HepG2 (cell line): ENCODE measurements around the gene CD300LB. TPM values are rescaled to one million over a fixed set of nuclear protein-coding genes. Genes with fewer than 3 reads are reported as not detected.

Source experiments
- ATAC-seq: fragments of 200-7000 bp; cut with Tn5 transposase; 3 replicates; pipeline ENCODE4 v1.9.1; 2020; ENCODE audit warnings: mild to moderate bottlenecking, moderate library complexity
- BruUV-seq: library from RNA; stranded (reverse); fragments of 400-500 nt; replicated peaks from 2 replicates; lab custom pipeline; 2021; lab: Mats Ljungman, UMichigan
- CTCF ChIA-PET: fragments of 300-600 bp; formaldehyde crosslinking; extraction: SDS; loops from one replicate; lab custom pipeline; 2021; ENCODE audit warnings: low total read pairs, inconsistent platforms, low intra/inter-chr PET ratio; lab: Yijun Ruan, JAX
- POLR2A ChIA-PET: fragments of 350-600 bp; sonication (Branson Sonifier 250); formaldehyde crosslinking; loops from one replicate; lab custom pipeline; 2020; ENCODE audit warnings: antibody characterized with exemption, inconsistent platforms; lab: Yijun Ruan, JAX
- DNase-seq: peaks from one replicate; pipeline ENCODE4 v3.0.0-alpha.2; 2015; ENCODE audit warnings: low spot score
- FAIRE-seq: peaks from 3 replicates; lab custom pipeline; 2011; peaks lifted over from hg19 to GRCh38; lab: Jason Lieb, UNC
- H2AFZ ChIP-seq: one replicate; pipeline ENCODE4 v1.6.1; 2011; ENCODE audit warnings: low read length, inconsistent platforms
- H3K27ac ChIP-seq: fragments of 300-600 bp; 3 replicates; pipeline ENCODE4 v1.8.0; 2011; ENCODE audit warnings: mixed run types, mild to moderate bottlenecking, mixed read lengths, low read length, inconsistent platforms; ENCODE audit not compliant: insufficient read depth; ENCODE audit errors: extremely low read length
- H3K27me3 ChIP-seq, 2 experiments: fragments of 200-600 bp in 1 of 2; 2 replicates in 1 of 2; 3 replicates in 1 of 2; pipeline versions ENCODE4 v1.6.0 to v1.8.0; 2011; ENCODE audit warnings: low read length in 2 of 2, mild to moderate bottlenecking in 2 of 2, moderate library complexity in 2 of 2, inconsistent platforms in 1 of 2; ENCODE audit not compliant: insufficient read depth in 2 of 2, control insufficient read depth in 1 of 2
- H3K36me3 ChIP-seq, 2 experiments: fragments of 200-600 bp in 1 of 2; replicated peaks in 1 of 2; 2 replicates in 1 of 2; 3 replicates in 1 of 2; pipeline versions ENCODE4 v1.5.1 to v1.8.0; 2011; ENCODE audit warnings: low read length in 2 of 2, inconsistent platforms in 1 of 2; ENCODE audit not compliant: insufficient read depth in 2 of 2, control insufficient read depth in 1 of 2
- H3K4me1 ChIP-seq: 2 replicates; pipeline ENCODE4 v1.5.1; 2012; ENCODE audit warnings: low read length, inconsistent platforms; ENCODE audit not compliant: insufficient read depth
- H3K4me2 ChIP-seq: 2 replicates; pipeline ENCODE4 v1.6.0; 2011; ENCODE audit warnings: low read depth, low read length, inconsistent platforms
- H3K4me3 ChIP-seq, 3 experiments: fragments of 200-600 bp in 1 of 3; sonication (generic), shearing (Covaris generic) in 1 of 3; replicated peaks in 1 of 3; 2 replicates each; pipeline ENCODE4 v1.5.1; 2011 to 2016; ENCODE audit warnings: low read length in 3 of 3, inconsistent platforms in 2 of 3, low read depth in 2 of 3, mild to moderate bottlenecking in 2 of 3, control low read depth in 1 of 3, mixed read lengths in 1 of 3; ENCODE audit not compliant: insufficient read depth in 1 of 3
- H3K79me2 ChIP-seq: one replicate; pipeline ENCODE4 v1.6.1; 2011; ENCODE audit warnings: low read length, inconsistent platforms; ENCODE audit not compliant: insufficient read depth
- H3K9ac ChIP-seq: 2 replicates; pipeline ENCODE4 v1.6.0; 2011; ENCODE audit warnings: mild to moderate bottlenecking, low read depth, low read length, inconsistent platforms; ENCODE audit not compliant: insufficient read depth
- H3K9me3 ChIP-seq: 2 replicates; pipeline ENCODE4 v1.5.1; 2012; ENCODE audit warnings: mild to moderate bottlenecking, low read length
- H4K20me1 ChIP-seq: 2 replicates; pipeline ENCODE4 v1.6.0; 2011; ENCODE audit warnings: inconsistent platforms, mild to moderate bottlenecking, low read length, moderate library complexity; ENCODE audit not compliant: insufficient read depth
- AHR ChIP-seq: IDR thresholded peaks from 2 replicates; pipeline ENCODE4 v1.6.1; 2018; ENCODE audit warnings: missing genetic modification reagents, missing compliant biosample characterization
- BHLHE40 ChIP-seq: IDR thresholded peaks from 2 replicates; pipeline ENCODE4 v1.6.1; 2011; ENCODE audit warnings: low read length, improper control_type of control experiment
- HNF4G ChIP-seq, 2 experiments: sonication (generic) in 1 of 2; formaldehyde crosslinking in 1 of 2; IDR thresholded peaks; 2 replicates each; pipeline versions ENCODE4 v1.4.0 to v1.6.1; 2011 to 2020; ENCODE audit warnings: borderline replicate concordance in 2 of 2, low read depth in 2 of 2, mild to moderate bottlenecking in 2 of 2, low read length in 1 of 2, missing genetic modification reagents in 1 of 2, moderate library complexity in 1 of 2
- KAT8 ChIP-seq: IDR thresholded peaks from 2 replicates; pipeline ENCODE4 v1.6.1; 2016; ENCODE audit warnings: missing genetic modification reagents, missing compliant biosample characterization
- KDM6A ChIP-seq: IDR thresholded peaks from 2 replicates; pipeline ENCODE4 v1.6.1; 2016; ENCODE audit warnings: low read depth
- MAFK ChIP-seq, 2 experiments: IDR thresholded peaks in 1 of 2; conservative IDR thresholded peaks in 1 of 2; 2 replicates each; pipeline ENCODE4 v1.6.1; 2011; ENCODE audit warnings: improper control_type of control experiment in 2 of 2, low read length in 2 of 2
- PHB2 ChIP-seq: fragments of 450-650 bp; IDR thresholded peaks from 2 replicates; pipeline ENCODE4 v1.6.1; 2018; ENCODE audit not compliant: partially characterized antibody
- RFXAP ChIP-seq: sonication (generic); formaldehyde crosslinking; IDR thresholded peaks from 2 replicates; pipeline ENCODE4 v1.4.0; 2020; ENCODE audit warnings: missing genetic modification reagents, borderline replicate concordance
- TCF7 ChIP-seq: sonication (generic); IDR thresholded peaks from 2 replicates; pipeline ENCODE4 v1.6.1; 2016; ENCODE audit warnings: antibody characterized with exemption, low read depth
- ZBTB8A ChIP-seq: sonication (generic); formaldehyde crosslinking; IDR thresholded peaks from 2 replicates; pipeline ENCODE4 v1.4.0; 2020; ENCODE audit warnings: mild to moderate bottlenecking, low read depth, missing genetic modification reagents, borderline replicate concordance
- ZNF143 ChIP-seq: sonication (generic); formaldehyde crosslinking; IDR thresholded peaks from 2 replicates; pipeline ENCODE4 v1.4.0; 2020; ENCODE audit warnings: missing genetic modification reagents
- ZNF75D ChIP-seq: sonication (generic); formaldehyde crosslinking; IDR thresholded peaks from 2 replicates; pipeline ENCODE4 v1.8.1; 2023; ENCODE audit warnings: missing genetic modification reagents, mild to moderate bottlenecking, borderline replicate concordance
- ZNF775 ChIP-seq: sonication (generic); formaldehyde crosslinking; IDR thresholded peaks from 2 replicates; pipeline ENCODE4 v1.4.0; 2020; ENCODE audit warnings: missing genetic modification reagents, mild to moderate bottlenecking, moderate library complexity, borderline replicate concordance
- ZNF839 ChIP-seq: sonication (generic); formaldehyde crosslinking; IDR thresholded peaks from 2 replicates; pipeline ENCODE4 v1.4.0; 2020; ENCODE audit warnings: missing genetic modification reagents, mild to moderate bottlenecking, borderline replicate concordance
- WGBS: methylation state at CpG from one replicate; pipeline ENCODE4 v1.1.6; 2017; ENCODE audit warnings: low lambda C conversion rate; 5-methylcytosine and 5-hydroxymethylcytosine counted together
- in situ Hi-C: cut with HindIII; loops from 2 replicates; pipeline ENCODE4 v1.10.0; 2017; ENCODE audit warnings: low pct_unique_long_range_greater_than_20kb; ENCODE audit not compliant: extremely low pct_ligation_motif_present
- intact Hi-C: fragments of 100-400 bp; cut with micrococcal nuclease; formaldehyde crosslinking; loops from one replicate; pipeline ENCODE4 v1.10.0; 2022; ENCODE audit not compliant: unreplicated experiment
- polyA plus RNA-seq, 8 experiments: library from polyadenylated mRNA; depleted of rRNA in 3 of 8; stranded (reverse) in 7 of 8; unstranded in 1 of 8; fragments of >200 nt; fragmentation: Illumina TruSeq in 4 of 8; extraction: Trizol in 4 of 8; gene quantifications; 2 replicates each; pipeline versions ENCODE4 v1.2.1 to v1.2.3, GENCODE V29; 2011 to 2016; ENCODE audit warnings: low read depth in 4 of 8, missing spikeins in 1 of 8, mixed read lengths in 1 of 8; ENCODE audit not compliant: insufficient read depth in 1 of 8
- total RNA-seq, 5 experiments: library from RNA; depleted of rRNA; stranded (reverse); fragments of >200 nt; fragmentation: Illumina TruSeq; extraction: Trizol; gene quantifications; 2 replicates each; pipeline ENCODE4 v1.2.3, GENCODE V29; 2016; ENCODE audit warnings: low read depth in 1 of 5

CD300LB gene
- total and polyA plus RNA-seq, 2 of the 13 experiments (the other 11 are each of a cell fraction or from before 2014, with no cell fraction given), result not detected

- H4K20me1 ChIP-seq, result no peaks in the 10 kb centered on the region
- H3K36me3 ChIP-seq, result no peaks in the 10 kb centered on the region
- ATAC-seq (no peak), FAIRE-seq (no peak), DNase-seq (no peak)
- intact Hi-C loops (no loop called here), in situ Hi-C loops (no loop called here)
- H3K9me3 ChIP-seq, result no peaks in the 10 kb centered on the region
- POLR2A ChIA-PET, result no interaction called here
- H3K27ac ChIP-seq, result no peak overlapping the region
- H3K4me1 ChIP-seq, result no peaks in the 10 kb centered on the region
- no peak overlapping the region for H3K9ac ChIP-seq
- BruUV-seq, result no TSS peak
- H2AFZ ChIP-seq, result no peak overlapping the region
- H3K27me3 ChIP-seq, result peaks cover 19 to 68% of the 10 kb centered on the region in 2 experiments
- no peaks in the 10 kb centered on the region for H3K79me2 ChIP-seq
- 1% methylated on average over 10 of the region's 10 CpGs for WGBS
- H3K4me2 ChIP-seq, result no peak overlapping the region
- CTCF ChIA-PET, result no interaction called here
- no peak overlapping the region for H3K4me3 ChIP-seq
- no peak for TF ChIP-seq KAT8
- no peak for TF ChIP-seq ZBTB8A (CRISPR knock-in tag)
- TF ChIP-seq RFXAP (CRISPR knock-in tag), result no peak
- no peak for TF ChIP-seq ZNF75D (CRISPR knock-in tag)
- no peak for TF ChIP-seq TCF7
- no peak for TF ChIP-seq AHR (CRISPR knock-in tag)
- TF ChIP-seq ZNF839 (CRISPR knock-in tag), result no peak
- TF ChIP-seq PHB2, result no peak
- TF ChIP-seq ZNF143 (CRISPR knock-in tag), result no peak
- no peak for TF ChIP-seq MAFK (conservative IDR thresholded peaks at IDR 0.05 in 1 of 2, IDR thresholded peaks at IDR 0.05 in 1 of 2; ENCODE audit: low read length in 2 of 2)
- TF ChIP-seq HNF4G (IDR thresholded peaks at IDR 0.05; ENCODE audit: borderline replicate concordance, low read depth, low read length), result no peak
- TF ChIP-seq HNF4G (CRISPR knock-in tag; IDR thresholded peaks at IDR 0.05; ENCODE audit: borderline replicate concordance, low read depth), result no peak
- no peak for TF ChIP-seq KDM6A (CRISPR knock-in tag)
- TF ChIP-seq BHLHE40, result no peak
- no peak for TF ChIP-seq ZNF775 (CRISPR knock-in tag)
Observed at GRCh38 chr17:74539281-74539820, 8.1 kb upstream of the CD300LB start.
